DOHH2 (cell line): Measurements from ENCODE around the gene CYB5A.

Experiments
- CTCF ChIP-seq: fragments of 200-600 bp; sonication (generic); IDR thresholded peaks from one replicate; pipeline ENCODE4 v1.5.1; 2014; ENCODE audit warnings: antibody characterized with exemption, mild to moderate bottlenecking, low read depth, low read length; ENCODE audit not compliant: poor library complexity, severe bottlenecking
- EZH2phosphoT487 ChIP-seq: fragments of 200-600 bp; sonication (generic); IDR thresholded peaks from 2 replicates; pipeline ENCODE4 v1.6.1; 2017; ENCODE audit warnings: borderline replicate concordance, mild to moderate bottlenecking, antibody characterized with exemption, low read length, moderate library complexity, mixed read lengths

GRCh38 chr18:74251297-74252038 lies 40.3 kb downstream of the CYB5A start:
- TF ChIP-seq CTCF, result no peak
- no peak for TF ChIP-seq EZH2phosphoT487
